Measurements from ENCODE around the gene IGSF9B.

IGSF9B gene

DNA sequence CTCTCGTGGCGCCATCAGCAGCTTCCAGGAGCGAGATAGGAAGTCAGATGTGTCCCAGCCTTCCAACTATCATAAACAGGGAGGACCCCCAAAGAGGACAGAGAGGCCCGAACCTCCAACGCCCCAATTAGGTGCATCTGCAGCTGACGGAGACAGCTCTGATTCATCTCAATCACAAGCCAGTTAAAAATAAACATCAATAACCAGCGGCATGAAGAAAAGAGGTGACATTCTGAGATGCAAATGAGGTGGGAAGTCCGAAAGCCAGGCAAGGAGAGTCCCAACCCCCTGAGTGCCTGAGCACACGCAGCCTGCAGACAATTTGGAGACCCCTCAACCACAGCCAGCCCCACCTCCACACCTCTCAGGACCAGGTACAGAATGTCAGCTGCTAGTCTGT is 28.1 kb upstream of the IGSF9B start:
- DNase-seq, result no peak

GRCh38 chr11:133983660-133984316 is 27.0 kb upstream of the IGSF9B start:
- no peak for DNase-seq

- DNase-seq, result no peak
Observed at GRCh38 chr11:133982876-133983275, 26.1 kb upstream of the IGSF9B start.

GRCh38 chr11:133982151-133982550 is 25.4 kb upstream of the IGSF9B start:
- no peak for DNase-seq

- no peak for DNase-seq
Observed at GRCh38 chr11:133981156-133981555, 24.4 kb upstream of the IGSF9B start.

GRCh38 chr11:133980665-133981064 is 23.9 kb upstream of the IGSF9B start:
- DNase-seq, result no peak

GRCh38 chr11:133978794-133979193 is 22.0 kb upstream of the IGSF9B start:
- no peak for DNase-seq

DNA sequence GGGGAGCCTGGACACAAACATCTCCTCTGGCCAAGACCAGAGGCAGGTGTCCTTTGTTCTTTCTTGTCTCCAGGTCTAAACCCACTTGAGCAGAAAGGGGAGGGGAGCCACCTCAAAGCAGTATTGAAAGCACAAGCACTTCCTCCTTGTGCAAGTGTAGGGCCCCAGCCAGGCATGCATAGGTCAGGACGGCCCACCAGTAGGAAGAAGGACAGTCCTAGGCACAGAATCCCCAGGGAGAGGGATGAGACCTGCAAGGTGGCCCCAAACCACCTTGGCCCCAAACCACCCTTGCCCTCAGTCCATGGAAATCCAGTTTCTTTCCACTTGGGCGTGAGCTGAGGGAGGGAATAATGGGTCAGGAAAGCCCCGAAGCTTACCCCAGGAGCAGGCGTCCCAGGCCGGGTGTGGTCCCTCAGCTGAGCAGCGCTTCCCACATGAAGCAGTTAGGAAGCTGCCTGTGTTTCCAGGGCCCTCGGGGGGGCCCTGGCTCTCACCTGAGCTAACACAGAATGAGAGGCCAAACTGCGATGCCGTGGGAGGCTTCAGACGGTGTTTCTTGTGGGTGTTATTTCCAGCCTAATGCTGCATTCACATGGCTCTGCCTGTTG is 20.4 kb upstream of the IGSF9B start:
- no peak for DNase-seq

DNA sequence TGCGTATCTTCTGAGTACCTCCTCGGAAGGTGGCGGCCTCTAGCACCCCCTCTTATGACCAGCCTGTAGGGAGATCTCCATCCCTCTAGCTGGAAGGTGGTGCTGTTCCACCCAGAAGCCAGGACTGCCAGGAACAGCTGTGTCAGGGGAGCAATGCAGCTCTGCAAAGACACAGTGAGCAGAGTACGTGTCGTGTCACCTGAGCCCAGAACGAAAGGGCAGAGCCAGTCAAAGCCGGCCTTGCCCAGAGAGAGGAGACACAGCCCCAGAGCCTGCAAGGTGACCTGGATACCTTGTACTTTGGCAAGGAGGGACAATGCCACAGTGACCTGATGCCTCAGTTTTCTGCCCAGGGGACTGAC is 18.7 kb upstream of the IGSF9B start:
- no peak for DNase-seq

DNA sequence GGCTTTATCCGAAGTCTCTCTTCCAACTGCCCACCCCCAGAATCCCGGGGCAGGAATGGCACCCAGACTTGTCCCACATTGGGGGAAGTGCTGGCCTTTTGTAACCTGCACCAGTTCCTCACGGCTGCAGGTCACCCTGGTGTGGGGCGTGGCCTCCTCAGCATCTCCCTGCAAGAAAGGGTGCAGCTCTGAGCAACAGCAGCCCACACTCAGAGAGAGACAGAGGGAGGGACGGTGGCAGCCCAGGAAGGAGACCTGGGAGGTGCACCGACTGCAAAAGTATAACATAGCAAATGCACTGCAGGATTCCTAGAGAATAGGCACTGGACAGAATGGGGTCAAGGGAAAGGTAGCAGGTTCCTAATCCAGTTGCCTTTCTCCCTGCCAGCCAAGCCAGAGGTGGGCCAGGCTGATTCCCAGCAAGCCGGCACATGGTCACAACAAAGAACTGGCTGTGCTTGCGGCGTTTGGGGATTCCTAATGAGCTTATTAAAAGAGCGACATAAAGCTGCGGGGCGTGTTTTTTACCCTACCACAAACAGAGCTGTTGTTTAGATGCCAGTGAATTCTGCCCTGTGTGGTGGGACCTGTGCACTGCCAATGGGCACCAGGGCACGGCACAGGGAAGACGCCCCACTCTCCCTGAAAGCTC is 18.2 kb upstream of the IGSF9B start:
- DNase-seq, result no peak

GRCh38 chr11:133971881-133972280 is 15.1 kb upstream of the IGSF9B start:
- DNase-seq, result no peak

DNA sequence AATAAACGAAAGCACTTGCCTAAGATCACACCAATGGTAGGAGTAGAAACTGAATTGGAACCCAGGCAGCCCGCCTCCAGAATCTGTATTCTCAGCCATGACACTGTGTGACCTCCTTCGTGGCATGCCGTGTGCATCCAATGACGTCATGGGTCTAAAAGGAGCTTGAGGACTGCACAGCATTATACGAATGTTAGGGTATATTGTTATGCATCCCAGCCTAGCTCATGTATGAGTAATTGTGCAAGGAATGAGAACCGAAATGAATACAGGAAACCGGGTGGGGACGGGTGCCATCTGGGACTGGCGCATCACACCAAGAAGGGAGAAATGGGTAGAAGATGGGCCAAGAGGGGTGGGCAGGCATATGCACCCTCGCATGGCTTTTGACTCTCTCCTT is 12.3 kb upstream of the IGSF9B start:
- DNase-seq, result no peak

- no peak for DNase-seq
Observed at GRCh38 chr11:133968300-133968699, 11.5 kb upstream of the IGSF9B start.

- no peak for DNase-seq
Observed at GRCh38 chr11:133967599-133968238, 11.0 kb upstream of the IGSF9B start.

DNA sequence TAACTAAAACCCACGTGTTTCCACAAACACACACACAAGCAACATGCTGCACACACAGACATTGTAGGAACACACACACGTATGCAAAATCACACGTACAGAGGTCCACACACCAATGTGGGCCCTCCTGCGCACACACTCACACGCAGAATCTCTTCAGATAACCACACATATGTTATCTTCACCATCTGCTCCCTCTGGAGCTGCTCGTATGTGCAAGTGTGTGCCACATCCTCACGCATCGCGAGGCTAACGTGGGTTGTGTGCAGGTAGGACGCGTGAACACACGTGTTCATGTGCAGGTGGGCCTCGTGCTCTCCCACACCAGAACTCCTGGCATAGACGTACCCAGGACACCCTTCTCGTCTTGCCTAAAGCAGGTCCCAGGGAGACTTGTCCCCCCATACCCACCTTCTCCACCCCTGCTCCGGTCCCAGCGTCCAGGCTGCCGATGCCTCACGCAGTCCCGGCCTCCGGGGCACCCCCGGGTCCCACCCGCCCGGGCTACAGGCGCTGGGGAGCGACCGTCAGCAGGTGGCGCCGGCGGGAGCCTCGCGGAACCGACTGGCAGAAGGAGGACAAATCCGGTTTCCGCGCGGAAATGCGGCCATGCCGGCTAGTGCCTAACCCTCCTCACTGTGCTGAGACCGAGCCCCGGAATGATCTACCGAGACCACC is 10.3 kb upstream of the IGSF9B start:
- no peak for DNase-seq

GRCh38 chr11:133966172-133966651 is 9.4 kb upstream of the IGSF9B start:
- DNase-seq, result no peak

- DNase-seq, result no peak
Observed at GRCh38 chr11:133965031-133965601, 8.3 kb upstream of the IGSF9B start.

GRCh38 chr11:133964356-133964755 is 7.6 kb upstream of the IGSF9B start:
- DNase-seq, result no peak

GRCh38 chr11:133961890-133962289 is 5.1 kb upstream of the IGSF9B start:
- DNase-seq, result no peak

- DNase-seq, result no peak
Observed at GRCh38 chr11:133957900-133958299, 1.1 kb upstream of the IGSF9B start.

DNA sequence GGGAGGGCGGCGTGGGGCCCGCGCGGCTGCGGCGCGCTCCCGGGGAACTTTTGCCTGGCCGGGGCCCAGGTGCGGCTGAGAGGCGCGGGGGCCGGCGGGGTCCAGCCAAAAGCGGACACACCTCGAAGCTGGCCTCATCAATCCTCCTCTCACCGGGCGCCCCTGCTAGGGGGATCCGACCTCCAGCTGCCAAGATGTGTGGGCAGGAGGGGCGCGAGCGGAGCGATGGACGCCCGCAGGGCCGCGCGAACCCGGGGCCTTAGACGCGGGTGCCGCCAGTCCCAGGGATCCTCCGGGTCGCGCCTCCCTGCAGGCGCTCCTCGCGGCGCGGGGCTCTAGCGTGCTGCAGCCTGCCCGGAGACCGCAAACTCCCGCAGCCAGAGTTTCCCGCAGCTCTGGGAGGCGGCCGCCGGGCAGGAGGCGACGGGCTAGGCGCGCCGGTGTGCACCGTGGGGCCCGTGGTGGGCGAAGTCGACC is 785 bp downstream of the IGSF9B start:
- DNase-seq, result no peak

DNA sequence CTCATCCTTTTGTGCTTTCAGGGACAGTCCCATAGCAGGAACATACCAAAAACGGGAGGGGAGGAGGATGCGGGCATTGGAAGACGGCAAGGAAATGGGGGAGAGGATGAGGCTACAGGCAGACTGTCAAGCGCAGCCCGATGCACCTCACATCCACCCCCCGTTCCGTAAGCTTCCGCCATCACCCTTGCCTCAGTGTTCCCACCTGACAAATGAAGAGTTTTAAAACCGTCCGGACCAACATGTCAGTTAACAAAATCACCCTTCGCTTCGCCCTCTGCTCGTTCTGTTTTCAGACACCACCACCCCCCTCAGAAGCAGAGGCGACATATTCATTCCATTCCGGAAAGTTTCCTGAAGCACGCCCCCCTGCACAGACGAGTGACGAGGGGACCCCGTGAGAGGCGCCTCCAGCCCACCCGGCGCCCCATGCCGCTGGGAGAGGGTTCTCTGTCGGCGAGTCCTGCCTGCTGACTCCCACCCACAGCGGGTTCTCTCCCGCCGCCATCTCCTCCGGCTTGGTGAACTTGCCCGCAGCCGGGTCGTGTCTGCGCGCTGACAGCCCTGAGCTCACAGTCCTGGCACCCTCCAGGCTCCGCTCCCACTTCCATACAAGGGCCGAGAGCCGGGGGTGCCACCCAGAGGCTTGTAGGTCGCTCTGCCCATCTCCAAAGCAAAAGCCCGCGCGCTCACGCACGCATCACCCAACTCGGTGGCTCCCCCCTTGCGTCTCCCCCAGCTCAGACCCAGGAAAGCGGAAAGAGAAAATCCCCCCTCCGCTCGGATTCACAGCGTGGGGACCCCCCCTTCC is 1.5 kb downstream of the IGSF9B start:
- no peak for DNase-seq

All from GF-D8 (cell line).